Activated CD8-positive, alpha-beta T cell treated with anti-CD3 and anti-CD28 coated beads, Interleukin-2, amount 10 ng/mL, durations not matched to agents 7 days and 5 days (primary cell): Measurements from ENCODE around the gene YKT6. TPM values are rescaled to one million over a fixed set of nuclear protein-coding genes. Genes with fewer than 3 reads are reported as not detected.

Experiments
- ATAC-seq: fragments of 150-1000 bp; cut with Tn5 transposase; one replicate; pipeline ENCODE4 v1.10.0; 2021; ENCODE audit warnings: moderate library complexity
- CTCF ChIA-PET: fragments of 350-600 bp; sonication (Branson Sonifier 250); formaldehyde crosslinking; loops from one replicate; lab custom pipeline; 2021; ENCODE audit warnings: antibody characterized with exemption; lab: Charles Lee
- POLR2A ChIA-PET: fragments of 350-600 bp; sonication (Branson Sonifier 250); formaldehyde crosslinking; loops from one replicate; lab custom pipeline; 2021; ENCODE audit warnings: antibody characterized with exemption; lab: Charles Lee
- DNase-seq: peaks from one replicate; pipeline ENCODE4 v3.0.0-alpha.2; 2020
- H3K27ac Mint-ChIP-seq: one replicate; pipeline ENCODE4 v1.8.0; 2021; ENCODE audit warnings: mild to moderate bottlenecking, mixed read lengths
- H3K27me3 Mint-ChIP-seq: one replicate; pipeline ENCODE4 v1.8.0; 2021; ENCODE audit warnings: low read depth, mixed read lengths
- H3K36me3 Mint-ChIP-seq: one replicate; pipeline ENCODE4 v1.8.0; 2021; ENCODE audit warnings: low read depth, mixed read lengths
- H3K4me1 Mint-ChIP-seq: one replicate; pipeline ENCODE4 v1.8.0; 2021; ENCODE audit warnings: low read depth, mixed read lengths
- H3K4me3 Mint-ChIP-seq: one replicate; pipeline ENCODE4 v1.8.0; 2021; ENCODE audit warnings: mild to moderate bottlenecking, mixed read lengths
- H3K9me3 Mint-ChIP-seq: one replicate; pipeline ENCODE4 v1.8.0; 2022; ENCODE audit warnings: mixed read lengths; ENCODE audit not compliant: insufficient read depth
- total RNA-seq, 2 experiments: library from RNA; stranded (reverse); gene quantifications; one replicate each; pipeline ENCODE4 v1.2.3, GENCODE V29; 2021

YKT6 gene
- total RNA-seq, 2 experiments from 2014 or later: 64.5 to 70.2 TPM

- no peaks in the 10 kb centered on the region for H3K9me3 Mint-ChIP-seq
- CTCF ChIA-PET: interaction anchor here (1.1 kb wide), 1 partner anchor 17 kb away, joined by 3 read pairs; no protein-coding TSS in a partner anchor
- no peak overlapping the region for H3K4me3 Mint-ChIP-seq
- DNase-seq (no peak), ATAC-seq (no peak)
- H3K27me3 Mint-ChIP-seq: no peaks in the 10 kb centered on the region
- no peaks in the 10 kb centered on the region for H3K4me1 Mint-ChIP-seq
- POLR2A ChIA-PET: interaction anchor here (1.5 kb wide), 1 partner anchor 12 kb away, joined by 8 read pairs; no protein-coding TSS in a partner anchor
- H3K27ac Mint-ChIP-seq: peak overlapping the region; percentile 1
- no peaks in the 10 kb centered on the region for H3K36me3 Mint-ChIP-seq
Measured at GRCh38 chr7:44223362-44224079, 22.7 kb downstream of the YKT6 start.

DNA sequence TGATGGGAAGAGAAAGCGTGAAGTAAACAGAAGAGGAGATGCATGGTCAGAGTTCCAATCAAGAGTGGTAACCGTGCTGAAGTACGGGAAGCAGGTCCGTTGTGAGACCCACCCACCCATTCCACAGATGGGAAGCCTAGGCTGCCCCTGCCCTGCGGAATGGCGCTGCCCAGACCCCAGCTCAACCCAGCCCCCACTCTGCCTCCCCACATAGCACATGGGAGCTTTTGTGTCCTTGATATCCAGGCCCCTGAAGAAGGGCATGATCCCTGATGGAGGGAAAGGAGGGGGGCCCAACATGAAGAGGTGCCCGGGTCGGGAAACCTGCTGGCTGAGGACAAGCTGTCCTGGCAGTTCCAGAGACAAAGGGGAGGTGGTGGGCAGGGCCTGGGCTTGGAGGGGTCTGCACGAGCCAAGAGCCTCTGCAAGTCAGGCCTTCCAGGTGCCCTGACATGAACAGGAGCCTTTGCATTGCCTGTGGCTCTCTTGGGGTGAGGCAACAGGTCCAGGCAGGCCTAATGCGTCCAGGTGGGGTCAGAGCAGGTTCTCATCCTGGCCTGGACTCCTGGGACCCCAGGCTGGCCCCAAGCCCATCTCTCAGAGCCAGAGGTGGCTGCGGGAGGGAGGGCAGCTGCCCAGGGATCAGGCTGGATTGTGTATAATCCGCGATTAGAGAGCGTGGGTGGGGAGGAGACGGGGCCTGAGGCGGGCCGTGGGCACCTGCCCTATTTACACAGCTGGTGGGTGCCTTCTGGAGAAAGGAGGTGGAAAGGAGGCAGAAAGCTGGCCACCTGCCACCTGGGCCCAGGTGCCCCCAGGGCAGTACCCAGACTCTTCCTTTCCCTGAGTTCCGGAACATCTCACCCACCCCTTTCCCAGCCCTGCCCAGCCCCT, 23.5 kb downstream of the YKT6 start:
- no peak overlapping the region for H3K27ac Mint-ChIP-seq
- H3K4me1 Mint-ChIP-seq: no peaks in the 10 kb centered on the region
- CTCF ChIA-PET: interaction anchor here (1.1 to 1.5 kb wide), 2 partner anchors 16 to 23 kb away, joined by 3 read pairs; no protein-coding TSS in a partner anchor
- H3K4me3 Mint-ChIP-seq: no peak overlapping the region
- ATAC-seq (no peak), DNase-seq (no peak)
- no peaks in the 10 kb centered on the region for H3K27me3 Mint-ChIP-seq
- POLR2A ChIA-PET: no interaction called here
- H3K9me3 Mint-ChIP-seq: no peaks in the 10 kb centered on the region
- no peaks in the 10 kb centered on the region for H3K36me3 Mint-ChIP-seq

DNA sequence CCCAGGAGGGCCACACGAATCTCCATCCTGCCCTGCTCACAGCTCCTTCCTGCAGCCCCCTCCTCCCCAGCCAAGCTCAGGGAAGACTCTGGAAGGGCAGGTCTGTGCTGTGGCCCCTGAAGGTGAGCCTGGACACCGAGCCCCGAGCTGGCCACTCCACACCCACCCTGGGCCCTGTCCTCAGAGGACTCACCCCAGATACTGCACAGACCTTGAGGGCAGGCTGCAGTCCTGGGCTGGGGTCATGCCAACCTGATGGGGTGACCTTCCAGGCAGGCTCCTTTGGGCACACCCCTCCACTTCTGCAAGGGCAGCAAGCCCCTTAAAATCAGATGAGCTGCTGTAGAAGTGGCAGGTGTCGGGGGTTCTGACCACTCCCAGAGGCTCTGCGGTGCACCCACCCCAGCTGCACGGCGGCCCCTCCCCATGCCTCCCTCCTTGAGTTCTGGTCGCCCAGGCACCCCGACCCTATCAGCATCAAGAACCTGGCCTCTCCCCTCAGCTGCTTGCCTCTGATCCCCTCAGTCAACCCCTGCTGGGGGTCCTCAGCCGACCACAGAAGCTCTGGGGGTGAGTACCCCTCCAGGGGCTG, 24.3 kb downstream of the YKT6 start:
- ATAC-seq (no peak), DNase-seq (no peak)
- Mint-ChIP-seq H3K4me3 (no peak overlapping the region), H3K27me3 (no peaks in the 10 kb centered on the region), H3K4me1 (no peaks in the 10 kb centered on the region), H3K9me3 (no peaks in the 10 kb centered on the region), H3K27ac (no peak overlapping the region), H3K36me3 (no peaks in the 10 kb centered on the region)
- ChIA-PET CTCF (interaction anchor here (1.5 kb wide), 1 partner anchor 24 kb away, joined by 3 read pairs; no protein-coding TSS in a partner anchor), POLR2A (no interaction called here)

- ATAC-seq (no peak), DNase-seq (no peak)
- no peaks in the 10 kb centered on the region for H3K9me3 Mint-ChIP-seq
- H3K27me3 Mint-ChIP-seq: no peaks in the 10 kb centered on the region
- ChIA-PET POLR2A (no interaction called here), CTCF (interaction anchor here (1.5 kb wide), 1 partner anchor 24 kb away, joined by 3 read pairs; no protein-coding TSS in a partner anchor)
- no peak overlapping the region for H3K4me3 Mint-ChIP-seq
- H3K36me3 Mint-ChIP-seq: no peaks in the 10 kb centered on the region
- H3K4me1 Mint-ChIP-seq: no peaks in the 10 kb centered on the region
- H3K27ac Mint-ChIP-seq: no peak overlapping the region
Measured at GRCh38 chr7:44225566-44226395, 25.0 kb downstream of the YKT6 start.

GRCh38 chr7:44226396-44226753, 25.6 kb downstream of the YKT6 start:
- Mint-ChIP-seq H3K27me3 (no peaks in the 10 kb centered on the region), H3K27ac (no peak overlapping the region), H3K4me1 (no peaks in the 10 kb centered on the region), H3K4me3 (no peak overlapping the region), H3K36me3 (no peaks in the 10 kb centered on the region), H3K9me3 (no peaks in the 10 kb centered on the region)
- CTCF ChIA-PET: no interaction called here
- no peak for DNase-seq
- POLR2A ChIA-PET: no interaction called here
- ATAC-seq: no peak

- no peak overlapping the region for H3K4me3 Mint-ChIP-seq
- DNase-seq (no peak), ATAC-seq (no peak)
- ChIA-PET POLR2A (no interaction called here), CTCF (no interaction called here)
- no peaks in the 10 kb centered on the region for H3K36me3 Mint-ChIP-seq
- H3K27me3 Mint-ChIP-seq: no peaks in the 10 kb centered on the region
- no peaks in the 10 kb centered on the region for H3K9me3 Mint-ChIP-seq
- H3K4me1 Mint-ChIP-seq: no peaks in the 10 kb centered on the region
- H3K27ac Mint-ChIP-seq: no peak overlapping the region
Measured at GRCh38 chr7:44227911-44228310, 27.1 kb downstream of the YKT6 start.

- Mint-ChIP-seq H3K36me3 (no peaks in the 10 kb centered on the region), H3K9me3 (no peaks in the 10 kb centered on the region), H3K4me3 (no peak overlapping the region), H3K27me3 (no peaks in the 10 kb centered on the region), H3K4me1 (no peaks in the 10 kb centered on the region), H3K27ac (no peak overlapping the region)
- ChIA-PET CTCF (no interaction called here), POLR2A (no interaction called here)
- no peak for ATAC-seq
- no peak for DNase-seq
Measured at GRCh38 chr7:44228571-44229350, 28.0 kb downstream of the YKT6 start.

- Mint-ChIP-seq H3K9me3 (no peaks in the 10 kb centered on the region), H3K36me3 (no peaks in the 10 kb centered on the region), H3K4me1 (no peaks in the 10 kb centered on the region), H3K27ac (no peak overlapping the region), H3K27me3 (no peaks in the 10 kb centered on the region), H3K4me3 (no peak overlapping the region)
- no peak for ATAC-seq
- ChIA-PET CTCF (no interaction called here), POLR2A (no interaction called here)
- DNase-seq: no peak
Measured at GRCh38 chr7:44229546-44230105, 28.8 kb downstream of the YKT6 start.

DNA sequence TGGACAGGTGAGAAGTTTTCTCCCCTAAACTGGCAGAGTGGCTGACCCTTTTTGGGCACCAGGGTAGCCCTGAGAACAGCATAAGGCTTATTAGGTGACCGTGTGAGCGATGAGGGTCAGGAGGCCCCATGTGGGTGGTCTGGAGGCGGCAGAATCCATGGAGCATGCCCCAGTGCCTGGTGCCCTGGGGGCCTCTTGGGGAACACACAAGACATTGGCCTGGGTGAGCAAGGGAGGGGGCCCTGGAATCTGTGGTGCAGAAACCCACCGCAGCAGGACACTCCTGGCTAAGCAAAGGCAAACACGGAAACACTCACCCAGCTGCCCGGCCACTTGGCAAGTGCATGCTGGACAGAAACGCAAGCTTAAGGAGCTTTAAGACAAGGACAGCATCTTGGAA, 29.5 kb downstream of the YKT6 start:
- no peaks in the 10 kb centered on the region for H3K36me3 Mint-ChIP-seq
- H3K4me3 Mint-ChIP-seq: no peak overlapping the region
- ChIA-PET CTCF (no interaction called here), POLR2A (no interaction called here)
- no peak for ATAC-seq
- no peaks in the 10 kb centered on the region for H3K27me3 Mint-ChIP-seq
- H3K4me1 Mint-ChIP-seq: no peaks in the 10 kb centered on the region
- H3K27ac Mint-ChIP-seq: no peak overlapping the region
- DNase-seq: no peak
- H3K9me3 Mint-ChIP-seq: no peaks in the 10 kb centered on the region

- no peak for DNase-seq
- ATAC-seq: no peak
- POLR2A ChIA-PET: no interaction called here
- Mint-ChIP-seq H3K9me3 (no peaks in the 10 kb centered on the region), H3K4me1 (no peaks in the 10 kb centered on the region), H3K27me3 (no peaks in the 10 kb centered on the region), H3K4me3 (no peak overlapping the region), H3K27ac (no peak overlapping the region), H3K36me3 (no peaks in the 10 kb centered on the region)
- CTCF ChIA-PET: no interaction called here
Measured at GRCh38 chr7:44231088-44231487, 30.3 kb downstream of the YKT6 start.
